MCF 10A (cell line): ENCODE data around the gene DZANK1. TPM values are rescaled to one million over a fixed set of nuclear protein-coding genes. Genes with fewer than 3 reads are reported as not detected.
A peak's percentile ranks its signal among the peaks of the same experiment; 100 is the strongest.

ENCODE experiments used
- BruUV-seq: library from RNA; stranded (reverse); fragments of 400-500 nt; replicated peaks from 2 replicates; lab custom pipeline; 2021; lab: Mats Ljungman, UMichigan
- CTCF ChIA-PET: fragments of 300-600 bp; sonication (Branson Sonifier 250); formaldehyde crosslinking; extraction: SDS; loops from one replicate; lab custom pipeline; 2021; ENCODE audit warnings: antibody characterized with exemption, inconsistent platforms; lab: Yijun Ruan, JAX
- POLR2A ChIA-PET: fragments of 300-600, 350-650 bp; sonication (Branson Sonifier 250); formaldehyde crosslinking; extraction: SDS; loops from one replicate; lab custom pipeline; 2020; ENCODE audit warnings: antibody characterized with exemption, inconsistent platforms; lab: Yijun Ruan, JAX
- DNase-seq: peaks from one replicate; pipeline ENCODE4 v3.0.0-alpha.2; 2018; ENCODE audit not compliant: unreplicated experiment
- H3K27ac Mint-ChIP-seq: one replicate; pipeline ENCODE4 v1.8.0; 2022; ENCODE audit warnings: mild to moderate bottlenecking, low read depth, mixed read lengths; ENCODE audit not compliant: unreplicated experiment
- H3K27me3 Mint-ChIP-seq: one replicate; pipeline ENCODE4 v1.8.0; 2022; ENCODE audit warnings: mixed read lengths; ENCODE audit not compliant: insufficient read depth, unreplicated experiment
- H3K36me3 Mint-ChIP-seq: one replicate; pipeline ENCODE4 v1.8.0; 2022; ENCODE audit warnings: mild to moderate bottlenecking, moderate library complexity, mixed read lengths; ENCODE audit not compliant: insufficient read depth, unreplicated experiment
- H3K4me1 Mint-ChIP-seq: one replicate; pipeline ENCODE4 v1.8.0; 2022; ENCODE audit warnings: mixed read lengths; ENCODE audit not compliant: insufficient read depth, unreplicated experiment
- H3K4me3 Mint-ChIP-seq: one replicate; pipeline ENCODE4 v1.8.0; 2022; ENCODE audit warnings: mild to moderate bottlenecking, moderate library complexity, mixed read lengths; ENCODE audit not compliant: unreplicated experiment
- H3K9me3 Mint-ChIP-seq: one replicate; pipeline ENCODE4 v1.8.0; 2022; ENCODE audit warnings: mixed read lengths; ENCODE audit not compliant: unreplicated experiment
- intact Hi-C: fragments of 100-400 bp; cut with micrococcal nuclease; formaldehyde crosslinking; loops from 2 replicates; pipeline ENCODE4 v1.14.1; 2022
- total RNA-seq: library from RNA; stranded (reverse); gene quantifications from 2 replicates; pipeline ENCODE4 v1.2.3, GENCODE V29; 2022
- TF ChIP-seq, protein P1 (sequence below): fragments of 200-600 bp; IDR thresholded peaks from one replicate; pipeline ENCODE4 v1.8.0; 2022; ENCODE audit warnings: antibody characterized with exemption, mild to moderate bottlenecking; ENCODE audit not compliant: unreplicated experiment

DZANK1 gene
- total RNA-seq, 1 experiment from 2014 or later = 2.5 TPM

DNA sequence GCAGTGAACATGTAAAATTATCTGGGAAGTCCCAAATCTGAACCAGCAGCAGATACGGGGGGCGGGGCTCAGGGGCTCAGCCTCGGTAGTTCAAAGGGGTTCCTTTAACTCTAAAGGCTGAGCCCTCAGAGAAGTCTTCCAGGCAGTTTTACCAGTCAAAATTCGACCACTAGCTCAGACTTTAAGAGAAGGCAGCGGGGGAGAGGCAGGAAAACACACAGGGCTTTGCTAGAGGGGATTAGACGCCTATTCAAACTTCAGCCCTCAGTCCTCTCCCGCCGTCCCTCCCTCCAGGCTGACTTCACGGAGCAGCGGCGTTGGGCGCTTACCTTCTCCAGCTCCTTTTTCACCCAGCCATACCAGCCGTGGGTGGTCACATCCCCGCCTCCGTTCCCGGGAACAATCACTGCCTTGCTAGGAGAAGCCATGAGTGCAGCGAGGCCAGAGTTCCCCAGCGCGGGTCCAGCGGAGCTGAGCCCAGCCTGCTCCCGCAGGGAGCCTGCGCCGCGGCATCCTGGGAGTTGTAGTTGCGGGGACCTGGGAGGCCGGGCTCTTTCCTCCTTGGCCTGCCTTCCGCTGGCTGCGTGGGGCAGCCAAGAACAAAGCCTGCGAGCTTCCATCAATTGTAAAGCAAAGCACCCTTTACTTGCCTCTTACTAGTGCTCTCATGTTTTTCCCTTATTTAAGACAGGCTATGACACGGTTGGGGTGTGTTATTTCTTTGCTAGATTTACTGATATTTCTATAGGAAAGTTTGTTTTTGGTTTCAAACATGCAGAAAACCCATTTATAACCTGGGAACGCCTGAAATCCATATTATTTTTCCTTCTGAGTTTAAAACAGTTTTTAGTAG is 30.1 kb upstream of the DZANK1 start, which contains the start of gene RBBP9:
RBBP9 (minus strand) TSS at position 486 of the 853 bp plus-strand sequence; CDS start at position 428, 58 bp downstream.
- intact Hi-C loops = loop anchor here (1.0 kb wide), 1 partner anchor 30 kb away; the partner anchor contains the start of genes DZANK1 and POLR3F
- TF ChIP-seq, protein P1, sequence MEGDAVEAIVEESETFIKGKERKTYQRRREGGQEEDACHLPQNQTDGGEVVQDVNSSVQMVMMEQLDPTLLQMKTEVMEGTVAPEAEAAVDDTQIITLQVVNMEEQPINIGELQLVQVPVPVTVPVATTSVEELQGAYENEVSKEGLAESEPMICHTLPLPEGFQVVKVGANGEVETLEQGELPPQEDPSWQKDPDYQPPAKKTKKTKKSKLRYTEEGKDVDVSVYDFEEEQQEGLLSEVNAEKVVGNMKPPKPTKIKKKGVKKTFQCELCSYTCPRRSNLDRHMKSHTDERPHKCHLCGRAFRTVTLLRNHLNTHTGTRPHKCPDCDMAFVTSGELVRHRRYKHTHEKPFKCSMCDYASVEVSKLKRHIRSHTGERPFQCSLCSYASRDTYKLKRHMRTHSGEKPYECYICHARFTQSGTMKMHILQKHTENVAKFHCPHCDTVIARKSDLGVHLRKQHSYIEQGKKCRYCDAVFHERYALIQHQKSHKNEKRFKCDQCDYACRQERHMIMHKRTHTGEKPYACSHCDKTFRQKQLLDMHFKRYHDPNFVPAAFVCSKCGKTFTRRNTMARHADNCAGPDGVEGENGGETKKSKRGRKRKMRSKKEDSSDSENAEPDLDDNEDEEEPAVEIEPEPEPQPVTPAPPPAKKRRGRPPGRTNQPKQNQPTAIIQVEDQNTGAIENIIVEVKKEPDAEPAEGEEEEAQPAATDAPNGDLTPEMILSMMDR = no peak
- H3K36me3 Mint-ChIP-seq = peaks cover 6% of the 10 kb centered on the region
- no peaks in the 10 kb centered on the region for H3K9me3 Mint-ChIP-seq
- DNase-seq = peak; percentile 83
- no peaks in the 10 kb centered on the region for H3K4me1 Mint-ChIP-seq
- peak within 1 kb of the TSS; percentile 91 for H3K4me3 Mint-ChIP-seq
- H3K27me3 Mint-ChIP-seq = no peaks in the 10 kb centered on the region
- TSS peak; percentile 34 for BruUV-seq
- ChIA-PET CTCF (interaction anchor here (0.6 to 4.5 kb wide), 11 partner anchors 10 to 812 kb away, joined by 3 to 37 read pairs (median 3); partner anchors contain the start of genes DZANK1, POLR3F and SEC23B), POLR2A (interaction anchor here (0.6 to 4.8 kb wide), 23 partner anchors 10 to 1479 kb away, joined by 3 to 283 read pairs (median 4); partner anchors contain the start of genes DZANK1, MGME1, POLR3F and SEC23B)
- H3K27ac Mint-ChIP-seq = peak within 1 kb of the TSS; percentile 87

DNA sequence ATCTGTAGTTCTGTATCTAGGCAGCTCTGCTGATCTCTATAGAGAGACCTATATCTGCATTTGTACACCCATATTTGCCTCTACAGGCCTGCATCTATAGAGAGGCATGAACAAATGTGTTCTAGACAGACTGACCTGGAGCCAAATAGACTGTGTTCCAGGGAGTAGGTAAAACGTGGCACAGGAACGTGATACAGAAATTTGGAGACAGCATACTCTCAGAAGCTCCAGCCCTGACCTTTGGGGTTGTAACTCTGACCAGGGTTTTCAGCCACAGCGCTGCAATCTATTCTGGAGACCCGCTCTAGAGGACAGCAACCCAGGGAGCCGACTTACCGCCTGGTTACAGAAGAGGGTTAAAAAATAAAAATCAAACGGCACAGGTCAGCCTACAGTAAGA is 29.2 kb upstream of the DZANK1 start:
- Mint-ChIP-seq H3K9me3 (no peaks in the 10 kb centered on the region), H3K4me1 (no peaks in the 10 kb centered on the region), H3K27ac (peak overlapping the region; percentile 87), H3K4me3 (peak overlapping the region; percentile 91), H3K27me3 (no peaks in the 10 kb centered on the region), H3K36me3 (peaks cover 13% of the 10 kb centered on the region)
- TF ChIP-seq, protein P1 = no peak
- intact Hi-C loops = loop anchor here (1.0 kb wide), 1 partner anchor 29 kb away; the partner anchor contains the start of genes DZANK1 and POLR3F
- no TSS peak for BruUV-seq
- ChIA-PET CTCF (interaction anchor here (0.6 to 4.5 kb wide), 7 partner anchors 11 to 1735 kb away, joined by 3 to 37 read pairs (median 4); partner anchors contain the start of genes DZANK1, POLR3F and SEC23B), POLR2A (interaction anchor here (0.6 to 4.8 kb wide), 17 partner anchors 9 to 1480 kb away, joined by 3 to 283 read pairs (median 7); partner anchors contain the start of genes DZANK1, MGME1, POLR3F and SEC23B)
- DNase-seq = peak; percentile 34

DNA sequence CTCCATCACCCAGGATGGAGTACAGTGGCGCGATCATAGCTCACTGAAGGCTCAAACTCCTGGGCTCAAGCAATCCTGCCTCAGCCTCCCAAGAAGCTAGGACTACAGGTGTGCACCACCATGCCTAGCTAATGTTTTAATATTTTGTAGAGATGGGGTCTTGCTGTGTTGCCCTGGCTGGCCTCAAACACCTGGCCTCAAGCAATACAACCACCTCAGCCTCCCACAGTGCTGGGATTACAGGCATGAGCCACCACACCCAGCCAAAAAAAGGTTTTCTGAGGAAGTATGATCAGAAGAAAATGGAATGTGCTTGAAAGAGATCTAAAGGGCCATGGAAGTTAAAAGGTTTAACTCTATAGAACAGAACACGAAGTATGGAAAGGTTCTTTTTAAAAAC is 21.5 kb upstream of the DZANK1 start:
- H3K4me1 Mint-ChIP-seq = no peaks in the 10 kb centered on the region
- no peaks in the 10 kb centered on the region for H3K27me3 Mint-ChIP-seq
- DNase-seq = no peak
- intact Hi-C loops = no loop called here
- TF ChIP-seq, protein P1 = no peak
- BruUV-seq = no TSS peak
- no peaks in the 10 kb centered on the region for H3K9me3 Mint-ChIP-seq
- no peak overlapping the region for H3K4me3 Mint-ChIP-seq
- H3K36me3 Mint-ChIP-seq = peaks cover 59% of the 10 kb centered on the region
- ChIA-PET POLR2A (interaction anchor here (3.7 to 5.6 kb wide), 2 partner anchors 9 to 19 kb away, joined by 14 to 30 read pairs; partner anchors contain the start of genes RBBP9 and SEC23B), CTCF (interaction anchor here (0.6 to 1.0 kb wide), 2 partner anchors 25 to 483 kb away, joined by 3 to 5 read pairs; no protein-coding TSS in a partner anchor)
- no peak overlapping the region for H3K27ac Mint-ChIP-seq
